K562 (cell line): Measurements from ENCODE around the gene TRIOBP. TPM values are rescaled to one million over a fixed set of nuclear protein-coding genes. Genes with fewer than 3 reads are reported as not detected.

Experiments
- CHD1 ChIP-seq: fragments of 200-600 bp; sonication (generic); IDR thresholded peaks from one replicate; pipeline ENCODE4 v1.6.1; 2012; ENCODE audit warnings: mild to moderate bottlenecking, moderate library complexity, low read length, inconsistent platforms
- CHD4 ChIP-seq: fragments of 200-600 bp; sonication (generic); IDR thresholded peaks from 3 replicates; pipeline ENCODE4 v1.6.1; 2012; ENCODE audit warnings: low read depth, mild to moderate bottlenecking, mixed read lengths, low read length, inconsistent platforms; ENCODE audit not compliant: insufficient read depth, insufficient replicate concordance, poor library complexity, severe bottlenecking
- CREB1 ChIP-seq, 2 experiments: sonication (generic) in 1 of 2; formaldehyde crosslinking in 1 of 2; IDR thresholded peaks; 2 replicates each; pipeline versions ENCODE4 v1.6.1 to v1.8.0; 2012 to 2022; ENCODE audit warnings: inconsistent platforms in 1 of 2, mild to moderate bottlenecking in 1 of 2, missing genetic modification reagents in 1 of 2, moderate library complexity in 1 of 2
- HLTF ChIP-seq: fragments of 450-650 bp; IDR thresholded peaks from 2 replicates; pipeline ENCODE4 v1.6.1; 2016
- TGIF2 ChIP-seq: sonication (generic); formaldehyde crosslinking; IDR thresholded peaks from 2 replicates; pipeline ENCODE4 v1.8.1; 2022; ENCODE audit warnings: mild to moderate bottlenecking, missing genetic modification reagents, moderate library complexity
- WHSC1 ChIP-seq: IDR thresholded peaks from one replicate; pipeline ENCODE4 v1.6.1; 2012; ENCODE audit warnings: low read length, control low read depth, inconsistent platforms
- XRCC5 ChIP-seq: fragments of 200-400 bp; formaldehyde crosslinking; IDR thresholded peaks from 2 replicates; pipeline ENCODE4 v1.6.1; 2017; ENCODE audit warnings: low read depth, mild to moderate bottlenecking, low read length
- YY1 ChIP-seq, 3 experiments: IDR thresholded peaks; 2 replicates each; pipeline ENCODE4 v1.6.1; 2011; ENCODE audit warnings: low read length in 2 of 3, mild to moderate bottlenecking in 2 of 3, moderate library complexity in 2 of 3, borderline replicate concordance in 1 of 3, control low read depth in 1 of 3, low read depth in 1 of 3; ENCODE audit not compliant: insufficient read depth in 3 of 3, insufficient replicate concordance in 2 of 3, control insufficient read depth in 1 of 3, insufficient read length in 1 of 3; ENCODE audit errors: extremely low read depth in 1 of 3
- ZNF165 ChIP-seq: fragments of 250-450 bp; sonication (Bioruptor Pico); IDR thresholded peaks from 2 replicates; pipeline ENCODE4 v1.4.0; 2020; ENCODE audit warnings: borderline replicate concordance
- ZNF395 ChIP-seq: fragments of 200-800 bp; sonication (Bioruptor generic); IDR thresholded peaks from 2 replicates; pipeline ENCODE4 v1.6.1; 2017; ENCODE audit warnings: missing genetic modification characterization, missing compliant biosample characterization
- polyA plus RNA-seq, 8 experiments: library from polyadenylated mRNA; depleted of rRNA in 4 of 8; stranded (reverse) in 5 of 8; unstranded in 3 of 8; fragments of >200 nt; fragmentation: Nextera tagmentation in 2 of 8; fragmentation: Illumina TruSeq in 1 of 8; extraction: Ambion mirVana in 2 of 8; extraction: Trizol in 1 of 8; gene quantifications; 2 replicates each; pipeline versions ENCODE4 v1.2.1 to v1.2.3, GENCODE V29; 2011 to 2014; ENCODE audit warnings: inconsistent platforms in 1 of 8, missing spikeins in 1 of 8
- total RNA-seq, 7 experiments: library from RNA; depleted of rRNA in 6 of 7; stranded (reverse); fragments of >200 nt in 6 of 7; fragmentation: Illumina TruSeq in 2 of 7; extraction: Trizol in 2 of 7; gene quantifications; 2 replicates each; pipeline versions ENCODE4 v1.2.1 to v1.2.3, GENCODE V29; 2011 to 2021; ENCODE audit warnings: low replicate concordance in 1 of 7

Gene TRIOBP
- total and polyA plus RNA-seq, 9 of the 15 experiments (the other 6 are each of a cell fraction or from before 2014, with no cell fraction given) = 0.24 to 13.8 (median 5.5) TPM

GRCh38 chr22:37817705-37818408 lies 121.0 kb downstream of the TRIOBP start (continued):
- TF ChIP-seq TGIF2 (CRISPR knock-in tag) (no peak), CHD4 (no peak), WHSC1 (no peak), ZNF165 (CRISPR knock-in tag) (no peak), HLTF (no peak), ZNF395 (CRISPR knock-in tag) (no peak), XRCC5 (no peak), CHD1 (no peak), YY1 (IDR thresholded peaks at IDR 0.05; ENCODE audit: borderline replicate concordance in 1 of 3, control insufficient read depth in 1 of 3, extremely low read depth in 1 of 3, insufficient read depth in 3 of 3, insufficient read length in 1 of 3, insufficient replicate concordance in 2 of 3, low read depth in 1 of 3, low read length in 2 of 3) (peak in 1 of 3 experiments; percentile 21), CREB1 (IDR thresholded peaks at IDR 0.05) (no peak), CREB1 (CRISPR knock-in tag; IDR thresholded peaks at IDR 0.05) (peak; percentile 55; the same call in 1 of the 2 replicates)
- TF ChIP-seq, all 486 proteins: peak for 42
